Upper lobe of right lung (tissue), 1 donor: Measurements from ENCODE around the gene PARD3. TPM values are rescaled to one million over a fixed set of nuclear protein-coding genes. Genes with fewer than 3 reads are reported as not detected.

Source experiments
- ATAC-seq: fragments of 200-7000 bp; cut with Tn5 transposase; one replicate; pipeline ENCODE4 v1.9.1; 2020; ENCODE audit warnings: mild to moderate bottlenecking, moderate library complexity
- DNase-seq: peaks from one replicate; pipeline ENCODE4 v3.0.0-alpha.2; 2020
- H3K27ac ChIP-seq: fragments of 200-600 bp; one replicate; pipeline ENCODE4 v1.8.0; 2022
- H3K27me3 ChIP-seq: fragments of 200-600 bp; one replicate; pipeline ENCODE4 v1.8.0; 2022; ENCODE audit warnings: mild to moderate bottlenecking
- H3K36me3 ChIP-seq: fragments of 200-600 bp; one replicate; pipeline ENCODE4 v1.8.0; 2022
- H3K4me1 ChIP-seq: fragments of 200-600 bp; one replicate; pipeline ENCODE4 v1.8.0; 2022
- H3K4me3 ChIP-seq: fragments of 200-600 bp; one replicate; pipeline ENCODE4 v1.8.0; 2022; ENCODE audit warnings: mild to moderate bottlenecking
- H3K9me3 ChIP-seq: fragments of 200-600 bp; one replicate; pipeline ENCODE4 v1.8.0; 2022
- CTCF ChIP-seq: fragments of 200-600 bp; IDR thresholded peaks from one replicate; pipeline ENCODE4 v1.8.0; 2022; ENCODE audit warnings: antibody characterized with exemption
- intact Hi-C: fragments of 100-400 bp; cut with DNase I; formaldehyde crosslinking; loops from one replicate; pipeline ENCODE4 v1.11.0; 2022
- total RNA-seq: library from RNA; stranded (reverse); fragmentation: NEBNext Ultra II Directional; extraction: Animal tissue kit (Norgen Biotek cat#: 25700); gene quantifications from one replicate; pipeline ENCODE4 v1.2.1, GENCODE V29; 2021
- donor health status: DM: no; HTN: yes; CAD: no; lungs with severe emphysema.

Gene PARD3
- total RNA-seq, 1 donor from 2014 or later, result 38.5 TPM

DNA sequence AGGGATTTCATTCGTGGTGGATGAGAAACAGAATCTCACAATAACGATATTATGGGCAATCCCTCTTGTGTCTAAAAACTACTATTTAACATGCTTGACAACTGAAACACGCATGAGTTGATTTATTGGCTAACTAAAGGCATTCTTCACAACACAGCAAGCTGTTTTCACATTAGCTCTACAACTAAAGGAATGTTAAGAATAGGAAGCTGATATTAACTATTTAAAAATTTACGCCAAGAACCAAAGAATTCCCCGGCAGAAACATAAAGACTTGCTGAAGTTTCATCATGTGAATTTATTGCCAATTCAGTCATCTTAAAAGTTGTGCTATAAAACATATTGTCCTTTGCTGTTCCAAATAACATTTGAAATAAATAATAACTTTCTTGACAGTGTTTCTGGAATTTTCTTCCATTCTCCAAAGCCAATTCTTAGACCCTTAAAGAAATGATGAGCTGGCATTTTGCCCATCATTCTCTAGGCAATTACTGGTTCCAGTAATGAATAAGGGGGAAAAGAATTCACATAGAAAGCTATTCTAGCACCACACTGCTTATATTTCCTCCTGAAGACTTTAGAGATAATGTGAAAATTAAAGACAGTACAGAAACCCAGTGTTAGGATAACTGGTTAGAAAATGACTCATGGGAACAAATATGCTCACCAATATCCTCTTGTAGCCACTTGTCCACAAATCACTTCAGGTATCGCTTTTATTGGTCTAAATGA is 233.1 kb downstream of the PARD3 start:
- H3K27me3 ChIP-seq, result no peaks in the 10 kb centered on the region
- no peaks in the 10 kb centered on the region for H3K9me3 ChIP-seq
- DNase-seq (no peak), ATAC-seq (no peak)
- intact Hi-C loops, result no loop called here
- H3K36me3 ChIP-seq, result no peaks in the 10 kb centered on the region
- no peak for TF ChIP-seq CTCF
- H3K4me1 ChIP-seq, result peaks cover 8% of the 10 kb centered on the region
- H3K4me3 ChIP-seq, result no peak overlapping the region
- H3K27ac ChIP-seq, result no peak overlapping the region

DNA sequence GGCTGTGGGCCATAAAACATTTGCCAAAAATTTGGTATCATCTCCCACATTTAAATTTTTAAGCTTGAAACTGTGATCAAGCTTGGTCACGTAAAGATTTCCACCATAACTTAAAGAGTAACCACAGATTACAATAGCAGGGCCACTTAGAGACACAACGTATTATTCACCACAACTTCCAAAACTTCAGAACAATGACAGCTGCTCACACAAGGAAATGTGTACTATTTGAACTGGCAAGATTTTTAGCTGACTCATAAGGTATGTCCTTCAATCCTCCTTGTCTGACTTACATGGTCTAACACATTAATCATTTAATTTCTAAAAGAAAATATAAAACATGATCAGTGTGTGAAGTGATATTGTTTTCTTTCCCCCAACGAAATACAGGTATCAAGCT is 234.5 kb downstream of the PARD3 start:
- TF ChIP-seq CTCF, result no peak
- peaks cover 8% of the 10 kb centered on the region for H3K4me1 ChIP-seq
- H3K36me3 ChIP-seq, result no peaks in the 10 kb centered on the region
- no peak for DNase-seq
- no peaks in the 10 kb centered on the region for H3K27me3 ChIP-seq
- no peaks in the 10 kb centered on the region for H3K9me3 ChIP-seq
- no peak overlapping the region for H3K27ac ChIP-seq
- intact Hi-C loops, result no loop called here
- peak; percentile 28 for ATAC-seq
- H3K4me3 ChIP-seq, result no peak overlapping the region

DNA sequence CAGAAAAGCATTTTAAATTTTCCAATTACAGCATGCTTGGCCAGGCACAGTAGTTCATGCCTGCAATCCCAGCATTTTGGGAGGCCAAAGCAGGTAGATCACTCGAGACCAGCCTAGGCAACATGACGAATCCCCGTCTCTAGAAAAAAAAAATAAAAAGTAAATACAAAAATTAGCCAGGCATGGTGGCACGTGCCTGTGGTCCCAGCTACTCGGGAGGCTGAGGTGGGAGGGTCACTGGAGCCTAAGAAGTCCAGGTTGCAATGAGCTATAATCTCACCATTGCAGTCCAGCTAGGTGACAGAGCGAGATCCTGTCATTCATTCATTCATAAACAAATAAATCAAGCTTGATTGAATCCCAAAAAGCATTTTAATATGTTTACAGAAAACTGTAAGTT is 234.9 kb downstream of the PARD3 start:
- Histone ChIP-seq H3K4me3 (no peak overlapping the region), H3K4me1 (peaks cover 8% of the 10 kb centered on the region)
- intact Hi-C loops, result no loop called here

DNA sequence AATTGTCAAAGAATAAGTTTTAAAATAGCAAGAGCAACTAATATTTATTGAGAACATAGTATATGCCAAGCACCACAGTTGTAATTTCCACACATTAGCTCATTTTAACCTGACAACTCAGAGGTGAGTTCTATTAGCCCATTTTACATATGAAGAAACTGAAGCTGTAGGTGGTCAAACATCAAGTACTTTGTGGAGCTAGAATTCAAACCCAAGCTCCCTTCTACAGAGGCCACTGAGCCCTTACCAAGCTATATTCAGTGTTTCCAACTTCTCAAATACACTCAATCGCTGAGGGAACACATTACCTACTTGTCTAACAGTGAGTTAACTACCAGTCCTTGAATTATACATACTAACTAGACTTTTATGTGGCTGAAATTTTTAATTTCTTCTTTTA is 236.6 kb downstream of the PARD3 start:
- ATAC-seq, result no peak

More for the DNA sequence above, 234.9 kb downstream of the PARD3 start:
- ATAC-seq, result no peak
- no peak for TF ChIP-seq CTCF
- Histone ChIP-seq H3K27ac (no peak overlapping the region), H3K27me3 (no peaks in the 10 kb centered on the region), H3K9me3 (no peaks in the 10 kb centered on the region), H3K36me3 (no peaks in the 10 kb centered on the region)
- no peak for DNase-seq

GRCh38 chr10:34576797-34577196 is 238.3 kb downstream of the PARD3 start:
- TF ChIP-seq CTCF, result no peak
- ATAC-seq, result no peak
- no peaks in the 10 kb centered on the region for H3K36me3 ChIP-seq
- no peak overlapping the region for H3K4me3 ChIP-seq
- H3K9me3 ChIP-seq, result no peaks in the 10 kb centered on the region
- intact Hi-C loops, result no loop called here
- no peaks in the 10 kb centered on the region for H3K4me1 ChIP-seq
- H3K27ac ChIP-seq, result no peak overlapping the region
- no peaks in the 10 kb centered on the region for H3K27me3 ChIP-seq
- DNase-seq, result no peak

More for the DNA sequence above, 236.6 kb downstream of the PARD3 start:
- H3K27ac ChIP-seq, result no peak overlapping the region
- H3K27me3 ChIP-seq, result no peaks in the 10 kb centered on the region
- intact Hi-C loops, result no loop called here
- DNase-seq, result no peak
- H3K9me3 ChIP-seq, result no peaks in the 10 kb centered on the region
- no peaks in the 10 kb centered on the region for H3K4me1 ChIP-seq
- H3K4me3 ChIP-seq, result no peak overlapping the region
- no peaks in the 10 kb centered on the region for H3K36me3 ChIP-seq
- no peak for TF ChIP-seq CTCF
